Vagina (tissue), 2 donors: Measurements from ENCODE around the gene KIF16B. TPM values are rescaled to one million over a fixed set of nuclear protein-coding genes. Genes with fewer than 3 reads are reported as not detected.

Source experiments
- DNase-seq, 2 donors: peaks; one replicate each; pipeline ENCODE4 v3.0.0-alpha.2; 2017; ENCODE audit errors: extremely low spot score in 2 of 2
- H3K27ac ChIP-seq: fragments of 200-600 bp; sonication (generic); one replicate; pipeline ENCODE4 v1.5.1; 2019
- H3K27me3 ChIP-seq: fragments of 200-600 bp; sonication (generic); one replicate; pipeline ENCODE4 v1.5.1; 2019
- H3K36me3 ChIP-seq, 2 donors: fragments of 200-600 bp; sonication (generic); one replicate each; pipeline ENCODE4 v1.5.1; 2017 to 2019
- H3K4me1 ChIP-seq: fragments of 200-600 bp; sonication (generic); one replicate; pipeline ENCODE4 v1.5.1; 2019
- H3K4me3 ChIP-seq, 2 donors: fragments of 200-600 bp; sonication (generic); 1 replicate in 1 of 2; 2 replicates in 1 of 2; pipeline ENCODE4 v1.5.1; 2016 to 2019
- H3K9me3 ChIP-seq: fragments of 200-600 bp; sonication (generic); one replicate; pipeline ENCODE4 v1.5.1; 2019
- CTCF ChIP-seq, 3 experiments: fragments of 450-650 bp in 2 of 3; fragments of 200-600 bp in 1 of 3; sonication (generic) in 1 of 3; IDR thresholded peaks; one replicate each; pipeline ENCODE4 v1.5.1; 2017 to 2019; ENCODE audit warnings: antibody characterized with exemption in 3 of 3, mild to moderate bottlenecking in 2 of 3, moderate library complexity in 2 of 3
- POLR2A ChIP-seq, 2 donors: fragments of 450-650 bp; IDR thresholded peaks; one replicate each; pipeline ENCODE4 v1.6.1; 2017; ENCODE audit warnings: antibody characterized with exemption in 2 of 2, mild to moderate bottlenecking in 2 of 2, moderate library complexity in 2 of 2
- POLR2AphosphoS5 ChIP-seq, 2 donors: sonication (generic); formaldehyde crosslinking; IDR thresholded peaks; one replicate each; pipeline ENCODE4 v1.9.0; 2017; ENCODE audit warnings: antibody characterized with exemption in 2 of 2, mild to moderate bottlenecking in 2 of 2, low read depth in 1 of 2; ENCODE audit not compliant: insufficient read depth in 1 of 2
- intact Hi-C: fragments of 100-400 bp; cut with DNase I; formaldehyde crosslinking; loops from one replicate; pipeline ENCODE4 v1.15.1; 2023
- total RNA-seq: library from RNA; depleted of rRNA; stranded (reverse); fragments of >200 nt; gene quantifications from one replicate; pipeline ENCODE4 v1.2.3, GENCODE V29; 2016

Gene KIF16B
- total RNA-seq, 1 donor from 2014 or later, result 27.7 TPM

GRCh38 chr20:16583474-16583873, 10.2 kb upstream of the KIF16B start:
- no peak for TF ChIP-seq POLR2A (IDR thresholded peaks at IDR 0.05)
- no peak for TF ChIP-seq POLR2AphosphoS5 (IDR thresholded peaks at IDR 0.05; ENCODE audit: insufficient read depth in 1 of 2, low read depth in 1 of 2)
- TF ChIP-seq CTCF (IDR thresholded peaks at IDR 0.05), result no peak
- DNase-seq, result no peak
- no peak overlapping the region for H3K27ac ChIP-seq

GRCh38 chr20:16581241-16581640, 8.0 kb upstream of the KIF16B start:
- no peak for DNase-seq
- Histone ChIP-seq H3K27me3 (no peaks in the 10 kb centered on the region), H3K27ac (no peak overlapping the region), H3K9me3 (no peaks in the 10 kb centered on the region), H3K4me3 (no peak overlapping the region), H3K4me1 (no peaks in the 10 kb centered on the region), H3K36me3 (no peaks in the 10 kb centered on the region)
- TF ChIP-seq CTCF (IDR thresholded peaks at IDR 0.05) (no peak), POLR2AphosphoS5 (IDR thresholded peaks at IDR 0.05; ENCODE audit: insufficient read depth in 1 of 2, low read depth in 1 of 2) (no peak), POLR2A (IDR thresholded peaks at IDR 0.05) (no peak)
- intact Hi-C loops, result no loop called here

More at GRCh38 chr20:16583474-16583873, 10.2 kb upstream of the KIF16B start:
- intact Hi-C loops, result no loop called here
- no peak overlapping the region for H3K4me3 ChIP-seq
- H3K36me3 ChIP-seq, result no peaks in the 10 kb centered on the region
- H3K27me3 ChIP-seq, result no peaks in the 10 kb centered on the region
- H3K9me3 ChIP-seq, result no peaks in the 10 kb centered on the region
- H3K4me1 ChIP-seq, result no peaks in the 10 kb centered on the region

GRCh38 chr20:16580620-16581019, 7.4 kb upstream of the KIF16B start:
- no peak overlapping the region for H3K27ac ChIP-seq
- H3K4me1 ChIP-seq, result peaks cover 3% of the 10 kb centered on the region
- intact Hi-C loops, result no loop called here
- H3K4me3 ChIP-seq, result no peak overlapping the region
- TF ChIP-seq POLR2A (IDR thresholded peaks at IDR 0.05) (no peak), POLR2AphosphoS5 (IDR thresholded peaks at IDR 0.05; ENCODE audit: insufficient read depth in 1 of 2, low read depth in 1 of 2) (no peak), CTCF (IDR thresholded peaks at IDR 0.05) (no peak)
- H3K9me3 ChIP-seq, result no peaks in the 10 kb centered on the region
- no peaks in the 10 kb centered on the region for H3K36me3 ChIP-seq
- H3K27me3 ChIP-seq, result no peaks in the 10 kb centered on the region
- DNase-seq, result no peak

GRCh38 chr20:16580147-16580546, 6.9 kb upstream of the KIF16B start:
- no peak for DNase-seq
- H3K4me3 ChIP-seq, result no peak overlapping the region
- H3K27ac ChIP-seq, result no peak overlapping the region
- no peaks in the 10 kb centered on the region for H3K36me3 ChIP-seq
- H3K4me1 ChIP-seq, result peaks cover 8% of the 10 kb centered on the region
- TF ChIP-seq POLR2A (IDR thresholded peaks at IDR 0.05) (no peak), CTCF (IDR thresholded peaks at IDR 0.05) (no peak), POLR2AphosphoS5 (IDR thresholded peaks at IDR 0.05; ENCODE audit: insufficient read depth in 1 of 2, low read depth in 1 of 2) (no peak)
- intact Hi-C loops, result no loop called here
- H3K9me3 ChIP-seq, result no peaks in the 10 kb centered on the region
- H3K27me3 ChIP-seq, result no peaks in the 10 kb centered on the region

- Histone ChIP-seq H3K4me3 (no peak overlapping the region), H3K4me1 (peaks cover 33% of the 10 kb centered on the region), H3K27ac (no peak overlapping the region), H3K9me3 (no peaks in the 10 kb centered on the region), H3K27me3 (no peaks in the 10 kb centered on the region), H3K36me3 (no peaks in the 10 kb centered on the region)
- intact Hi-C loops, result no loop called here
- no peak for DNase-seq
- TF ChIP-seq POLR2A (IDR thresholded peaks at IDR 0.05) (no peak), CTCF (IDR thresholded peaks at IDR 0.05) (no peak), POLR2AphosphoS5 (IDR thresholded peaks at IDR 0.05; ENCODE audit: insufficient read depth in 1 of 2, low read depth in 1 of 2) (no peak)
These were observed 3.0 kb upstream of the KIF16B start for GRCh38 chr20:16576219-16576618.
